SKM-1 (cell line): Measurements from ENCODE around the gene CCNY.

Experiments
- DNase-seq: peaks from one replicate; lab custom pipeline; 2025; ENCODE audit not compliant: unreplicated experiment; lab: John Stamatoyannopoulos, UW

The CCNY gene

DNA sequence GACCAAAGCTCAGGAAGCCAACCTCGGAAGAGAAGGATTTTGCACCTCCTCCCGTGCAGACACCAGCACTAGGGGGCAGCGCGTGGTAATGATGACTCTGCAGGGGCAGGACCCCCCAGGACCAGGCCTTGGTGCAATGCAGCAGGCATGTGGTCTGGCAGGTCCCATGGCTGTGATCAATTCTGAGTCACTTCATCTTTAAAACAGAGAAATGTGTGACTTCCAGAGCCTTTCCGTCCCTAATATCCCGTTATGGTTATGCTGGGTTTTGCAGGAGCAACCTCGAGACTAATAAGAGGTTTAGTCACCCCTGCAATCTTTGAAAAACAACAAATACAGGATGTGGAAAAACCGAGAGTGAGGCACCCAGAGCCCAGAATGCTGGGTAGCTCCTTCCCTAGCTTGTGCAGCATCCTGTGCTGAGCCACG lies 238.6 kb downstream of the CCNY start:
- DNase-seq: no peak

DNA sequence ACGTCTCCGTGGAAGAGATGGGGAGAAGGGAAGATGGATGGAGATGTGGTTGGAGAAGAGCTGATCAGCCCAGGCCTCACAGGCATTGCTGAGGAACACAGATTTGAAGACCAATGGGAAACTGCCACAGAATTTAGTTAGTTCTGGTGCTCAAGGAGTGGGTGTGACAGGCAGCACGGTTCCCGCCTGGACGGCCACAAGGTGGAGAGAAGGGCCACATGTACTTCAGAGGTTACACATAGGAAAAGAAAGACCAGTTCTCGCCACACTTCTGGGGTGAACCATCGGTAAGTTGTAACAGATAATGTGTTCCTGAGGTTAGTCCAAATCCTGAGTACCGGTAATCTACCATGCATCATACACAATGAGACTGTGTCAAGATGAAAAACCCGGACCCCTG lies 239.3 kb downstream of the CCNY start:
- DNase-seq: no peak

DNA sequence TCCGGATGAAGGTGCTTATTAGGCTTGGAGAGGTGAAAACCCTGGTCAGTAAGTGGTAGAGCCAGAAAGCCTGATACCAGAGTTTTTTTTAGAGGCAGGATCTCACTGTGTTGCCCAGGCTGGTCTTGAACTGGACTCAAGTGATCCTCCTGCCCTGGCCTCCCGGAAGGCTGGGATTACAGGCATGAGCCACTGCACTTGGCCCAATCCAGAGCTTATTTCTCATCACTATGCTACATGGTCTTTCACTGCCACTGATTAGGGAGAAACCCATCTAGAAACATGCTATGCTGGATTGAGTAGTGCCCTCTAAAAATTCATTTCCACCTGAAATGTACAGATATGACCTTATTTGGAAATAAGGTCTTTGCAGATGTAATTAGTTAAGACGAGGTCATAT lies 240.4 kb downstream of the CCNY start:
- no peak for DNase-seq

DNA sequence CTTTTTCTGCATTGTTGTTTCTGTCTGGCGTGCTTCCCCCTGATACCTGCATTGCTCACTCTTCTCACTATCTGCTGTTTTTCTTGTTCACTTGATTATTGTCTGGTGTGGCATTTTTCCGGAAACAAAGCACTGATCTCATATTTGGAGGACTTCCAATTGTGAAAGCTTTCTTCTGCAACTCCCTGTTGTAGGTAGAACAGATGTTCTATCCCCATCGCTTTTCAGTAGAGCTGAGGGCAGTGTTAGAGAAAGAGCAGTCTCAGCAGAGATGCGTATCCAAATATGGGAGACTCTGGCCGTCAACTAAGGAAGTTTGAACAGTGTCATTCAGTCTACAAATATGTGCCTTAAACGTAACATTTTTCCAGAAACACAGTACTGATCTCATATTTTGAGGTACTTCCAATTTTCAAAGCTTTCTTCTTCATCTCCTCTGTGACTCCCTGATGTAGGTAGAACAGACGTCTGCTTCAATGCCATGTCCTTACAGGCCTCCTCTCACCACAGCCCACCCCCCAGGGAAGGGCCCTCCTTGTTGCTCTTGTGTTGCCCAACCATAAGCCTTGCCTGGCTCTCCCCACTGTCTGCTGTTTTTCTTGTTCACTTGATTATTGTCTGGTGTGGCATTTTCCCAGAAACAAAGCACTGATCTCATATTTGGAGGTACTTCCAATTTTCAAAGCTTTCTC lies 241.8 kb downstream of the CCNY start:
- DNase-seq: no peak

DNA sequence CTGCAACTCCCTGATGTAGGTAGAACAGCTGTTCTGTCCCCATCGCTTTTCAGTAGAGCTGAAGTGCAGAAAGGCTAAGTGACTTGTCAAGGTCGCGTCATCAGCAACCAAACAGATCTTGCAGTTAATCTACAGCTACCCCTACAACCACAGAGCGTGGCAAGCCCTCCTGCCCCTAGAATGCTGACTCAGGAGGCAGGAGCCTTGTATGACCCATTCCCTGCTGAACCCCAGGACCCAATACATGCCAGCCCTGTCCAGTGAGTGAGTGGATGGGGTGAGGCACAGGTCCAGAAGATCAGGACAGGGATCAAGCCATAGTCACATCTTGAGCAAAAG lies 242.3 kb downstream of the CCNY start:
- DNase-seq: no peak

DNA sequence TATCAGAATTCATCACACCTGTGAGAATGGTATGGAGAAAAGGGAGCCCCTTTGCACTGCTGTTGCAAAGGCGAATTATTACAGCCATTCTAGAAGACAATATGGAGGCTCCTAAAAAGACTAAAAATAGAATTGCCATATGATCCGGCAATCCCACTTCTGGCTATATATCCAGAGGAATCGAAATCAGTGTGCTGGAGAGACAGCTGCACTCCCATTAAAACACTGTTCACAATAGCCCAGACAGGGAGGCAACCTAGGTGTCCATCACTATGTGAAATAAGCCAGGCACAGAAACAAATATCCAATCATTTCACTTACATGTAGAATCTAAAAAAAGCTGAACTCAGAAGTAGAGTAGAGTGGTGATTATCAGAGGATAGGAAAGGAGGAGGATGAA lies 242.8 kb downstream of the CCNY start:
- no peak for DNase-seq

DNA sequence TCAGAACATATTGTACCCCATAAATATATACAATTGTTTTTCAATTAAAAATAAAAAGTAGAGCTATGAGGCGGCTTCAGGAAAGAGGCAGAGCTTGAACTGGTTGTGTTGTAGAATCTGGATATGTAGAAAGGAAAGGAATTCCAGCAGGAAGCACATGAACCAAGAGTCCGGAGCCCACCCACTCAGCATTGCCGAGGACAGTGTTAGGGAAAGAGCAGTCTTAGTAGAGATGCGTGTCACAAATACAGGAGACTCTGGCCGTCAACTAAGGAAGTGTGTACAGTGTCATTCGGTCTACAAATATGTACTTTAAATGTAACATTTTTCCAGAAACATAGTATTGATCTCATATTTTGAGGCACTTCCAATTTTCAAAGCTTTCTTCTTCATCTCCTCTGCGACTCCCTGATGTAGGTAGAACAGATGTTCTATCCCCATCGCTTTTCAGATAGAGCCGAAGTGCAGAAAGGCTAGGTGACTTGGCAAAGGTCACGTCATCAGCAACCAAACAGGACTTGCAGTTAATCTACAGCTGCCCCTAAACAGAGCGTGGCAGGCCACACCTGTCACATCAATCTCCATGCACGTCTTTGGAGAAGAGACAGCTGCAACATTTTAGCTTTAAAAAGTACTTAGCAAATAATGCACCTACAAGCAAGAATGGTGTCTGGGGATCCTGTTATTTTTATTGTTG lies 243.6 kb downstream of the CCNY start:
- no peak for DNase-seq

DNA sequence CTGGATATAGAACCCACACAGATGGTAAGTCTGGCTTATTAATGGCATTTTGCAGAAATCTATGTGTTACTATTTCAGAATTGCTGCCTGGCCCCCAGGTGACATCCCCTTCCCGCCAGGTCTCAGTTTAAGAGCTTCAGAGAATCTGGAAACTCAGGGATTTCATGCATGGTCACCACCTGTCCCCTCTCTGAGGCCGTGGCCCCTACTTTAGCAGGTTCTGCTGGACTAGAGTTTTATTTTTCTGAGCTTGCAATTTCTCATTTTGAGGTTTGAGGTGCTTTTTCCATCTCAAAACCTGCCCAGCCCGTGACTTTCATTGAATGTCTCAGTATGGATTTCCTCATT lies 244.1 kb downstream of the CCNY start:
- DNase-seq: no peak

DNA sequence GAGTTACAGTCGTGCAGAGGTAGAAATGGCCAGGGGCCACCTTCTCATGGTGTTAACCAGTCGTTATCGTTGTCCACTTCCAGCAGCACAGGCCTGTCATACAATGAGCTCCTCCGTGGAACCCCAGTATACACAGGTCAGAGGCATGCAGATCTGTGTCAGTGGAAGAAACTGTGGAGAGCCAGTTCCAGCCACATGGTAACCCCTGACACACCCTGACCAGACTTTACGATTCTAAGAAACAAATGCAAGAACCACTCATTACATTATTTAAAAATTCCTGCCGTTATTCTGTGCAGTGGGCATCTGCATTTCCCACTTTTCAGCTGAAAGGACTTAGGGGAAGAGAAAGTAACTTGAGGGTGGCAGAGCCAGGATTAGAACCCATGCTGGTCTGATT lies 245.3 kb downstream of the CCNY start:
- no peak for DNase-seq

DNA sequence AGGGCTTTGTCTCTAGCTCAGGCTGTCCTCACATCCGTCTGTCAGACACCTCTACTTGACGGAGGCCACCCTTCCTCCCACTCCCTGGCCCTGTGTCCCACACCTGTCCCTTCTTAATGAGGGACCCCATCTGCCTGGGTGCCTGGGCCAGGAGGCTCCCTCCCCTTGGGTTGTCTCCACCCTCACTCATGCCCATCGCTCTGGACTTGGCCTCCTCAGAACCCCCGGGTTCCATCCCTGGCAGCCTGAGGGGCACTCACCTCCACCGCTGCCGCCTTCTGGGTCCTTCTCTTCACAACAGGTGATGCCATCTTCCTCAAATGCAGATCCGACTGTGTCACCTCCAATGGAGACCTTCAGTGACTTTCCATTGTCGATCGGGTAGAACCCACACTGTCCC lies 248.6 kb downstream of the CCNY start:
- no peak for DNase-seq

DNA sequence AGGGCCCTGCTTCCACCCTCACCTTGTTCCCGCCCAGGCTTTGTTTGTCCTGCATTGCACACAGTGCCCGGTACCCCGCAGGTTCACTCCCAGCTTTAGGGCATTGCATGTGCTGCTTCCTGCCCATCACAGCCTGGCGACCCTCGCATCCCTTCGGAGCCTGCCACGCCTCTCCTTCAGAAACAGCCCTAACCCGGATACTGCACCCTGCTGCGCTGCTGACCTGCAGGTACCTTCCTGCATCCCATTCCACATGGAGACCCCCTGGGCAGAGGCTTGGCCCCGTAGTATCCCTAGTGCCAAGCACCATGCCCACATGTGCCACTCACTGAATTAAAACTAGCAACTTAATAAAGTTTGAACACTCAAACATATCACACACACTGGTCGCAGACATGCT lies 249.0 kb downstream of the CCNY start:
- DNase-seq: no peak

DNA sequence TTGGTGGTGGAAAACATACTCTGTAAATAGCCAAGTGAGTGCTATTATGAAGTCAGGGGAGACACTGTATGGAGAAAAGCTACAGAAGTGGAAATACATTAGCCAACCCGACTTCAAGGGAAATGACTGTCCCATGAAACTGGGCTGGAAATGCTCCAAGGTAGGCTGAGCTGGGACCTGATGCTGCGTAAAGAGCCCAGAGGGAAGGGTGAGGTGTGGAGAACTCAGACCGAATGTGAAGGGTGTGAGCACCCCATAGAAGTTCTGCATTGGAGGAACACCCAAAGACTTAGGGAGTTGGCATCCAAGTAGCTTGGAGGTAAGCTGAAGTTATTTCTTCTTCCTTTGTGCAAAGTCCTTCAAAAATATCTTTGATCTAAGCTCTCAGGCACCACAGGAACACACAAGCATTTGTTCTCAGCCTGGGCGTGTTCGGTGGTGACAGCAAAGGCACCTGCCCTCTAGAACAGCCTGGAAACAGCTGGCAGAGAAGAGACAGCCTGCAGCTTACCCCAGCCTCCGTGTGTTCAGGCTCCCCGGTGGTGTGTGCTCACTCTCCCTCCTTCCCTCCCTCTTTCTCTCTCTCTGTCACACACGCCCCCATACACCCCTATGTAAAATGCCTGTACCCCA lies 249.7 kb downstream of the CCNY start:
- DNase-seq: no peak

DNA sequence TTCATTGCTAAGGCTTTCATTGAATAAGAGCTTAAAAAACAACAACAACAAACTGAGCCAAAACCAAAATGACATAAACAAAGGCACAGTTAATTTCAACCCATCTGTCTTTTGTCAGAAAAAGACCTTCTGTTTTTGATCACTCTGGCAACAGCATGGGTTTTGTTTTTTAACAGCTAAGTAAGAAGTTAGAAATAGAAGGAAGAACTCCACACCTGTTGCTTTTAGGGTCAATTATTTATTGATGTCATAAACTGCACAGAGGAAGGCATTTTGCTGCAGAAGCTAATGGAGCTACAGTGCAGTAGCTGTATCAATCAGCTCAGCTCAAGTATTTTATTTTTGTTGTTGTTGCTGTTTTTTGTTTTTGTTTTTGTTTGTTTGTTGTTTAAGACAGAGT lies 252.5 kb downstream of the CCNY start:
- no peak for DNase-seq

DNA sequence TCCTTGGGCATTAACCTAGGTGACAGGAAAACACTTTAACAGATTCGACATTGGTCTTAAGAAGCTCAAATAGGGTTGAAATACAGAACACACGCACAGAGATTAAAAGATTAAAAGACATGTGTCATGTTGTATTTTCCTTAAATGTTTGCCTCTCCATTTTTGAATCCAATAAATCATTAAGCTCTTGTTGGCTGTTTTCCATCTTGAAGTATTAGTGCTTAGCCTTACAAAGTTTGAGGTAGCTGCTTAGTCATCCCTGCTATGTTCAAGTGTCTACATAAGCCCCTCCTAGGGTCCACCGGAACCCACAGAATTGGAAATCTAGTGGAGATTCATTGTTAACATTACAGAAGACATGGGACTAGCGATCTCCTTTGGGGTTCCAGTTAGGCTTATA lies 256.1 kb downstream of the CCNY start:
- DNase-seq: no peak

DNA sequence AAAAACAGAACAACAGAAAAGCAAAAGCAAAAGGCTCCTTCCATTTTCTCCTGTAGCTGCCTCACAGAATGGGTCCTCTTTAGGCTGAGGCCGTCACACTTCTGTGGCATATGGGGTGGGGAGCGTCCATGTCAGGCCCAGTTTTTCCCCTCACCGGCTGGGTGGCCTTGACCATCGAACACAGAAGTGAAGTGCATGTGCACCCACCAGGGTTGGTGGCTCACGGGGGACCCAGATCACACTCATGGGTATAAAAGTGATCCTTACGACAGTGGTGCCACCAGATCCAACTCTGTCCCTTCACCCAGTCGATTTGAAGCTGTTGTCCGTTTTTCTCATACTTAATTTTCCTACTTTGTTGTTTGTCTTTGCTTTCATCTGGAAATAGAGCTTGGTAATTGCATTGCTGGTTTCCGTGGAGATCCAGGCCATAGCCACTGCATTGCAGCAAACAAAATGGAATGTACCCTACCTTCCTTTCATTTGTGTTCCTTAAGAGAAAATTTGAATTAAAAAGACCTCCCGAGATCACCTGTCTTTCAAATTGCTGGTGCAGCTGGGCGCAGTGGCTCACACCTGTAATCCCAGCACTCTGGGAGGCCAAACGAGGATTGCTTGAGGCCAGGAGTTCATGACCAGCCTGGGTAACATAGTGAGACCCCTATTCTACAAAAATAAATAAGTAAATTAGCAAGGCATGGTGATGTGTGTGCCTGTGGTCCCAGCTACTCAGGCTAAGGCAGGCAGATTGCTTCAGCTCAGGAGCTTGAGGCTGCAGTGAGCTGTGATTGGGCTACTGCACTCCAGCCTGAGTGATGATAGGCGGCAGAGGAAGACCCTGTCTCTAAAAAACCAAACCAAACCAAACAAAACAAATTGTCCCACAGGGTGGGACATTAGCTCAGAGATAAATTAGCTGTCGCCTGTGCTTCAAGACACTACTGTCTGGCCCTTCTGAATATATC lies 258.1 kb downstream of the CCNY start:
- DNase-seq: no peak

DNA sequence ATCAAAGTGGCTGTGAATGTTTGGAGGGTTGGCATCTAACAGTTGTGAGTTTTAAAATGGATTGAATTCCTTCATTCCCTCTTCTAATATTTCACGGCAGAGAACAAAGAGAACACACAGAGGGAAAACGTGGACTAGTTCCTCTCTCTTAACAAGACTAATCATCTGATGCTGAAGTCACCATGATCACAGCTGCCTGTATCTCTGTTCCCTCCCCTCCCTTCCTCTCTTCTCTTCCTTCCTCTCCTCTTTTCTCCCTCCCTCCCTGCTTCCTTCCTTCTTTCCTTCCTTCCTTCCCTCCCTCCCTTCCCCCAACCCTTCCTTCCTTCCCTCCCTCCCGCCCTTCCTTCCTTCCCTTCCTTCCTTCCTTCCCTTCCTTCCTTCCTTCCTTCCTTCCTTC lies 258.8 kb downstream of the CCNY start:
- DNase-seq: no peak

DNA sequence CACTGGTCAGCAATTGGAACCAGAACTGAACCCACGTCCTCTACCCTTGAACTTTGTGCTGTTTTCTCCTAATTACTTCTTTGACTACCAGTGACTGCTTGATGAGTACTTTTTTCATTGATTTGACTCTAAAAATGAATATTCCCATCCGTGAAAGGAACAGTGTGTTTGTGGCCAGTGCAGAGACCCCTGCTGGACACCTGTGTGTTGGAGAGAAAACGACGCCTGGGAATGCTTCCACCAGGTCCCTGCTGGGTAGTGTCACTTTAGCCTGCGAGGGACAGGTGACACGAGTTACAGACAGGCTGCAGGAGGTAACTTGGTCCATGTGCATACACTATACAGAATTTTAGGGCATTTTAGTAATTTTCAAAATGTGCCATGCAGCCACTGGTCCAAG lies 262.1 kb downstream of the CCNY start:
- DNase-seq: no peak

DNA sequence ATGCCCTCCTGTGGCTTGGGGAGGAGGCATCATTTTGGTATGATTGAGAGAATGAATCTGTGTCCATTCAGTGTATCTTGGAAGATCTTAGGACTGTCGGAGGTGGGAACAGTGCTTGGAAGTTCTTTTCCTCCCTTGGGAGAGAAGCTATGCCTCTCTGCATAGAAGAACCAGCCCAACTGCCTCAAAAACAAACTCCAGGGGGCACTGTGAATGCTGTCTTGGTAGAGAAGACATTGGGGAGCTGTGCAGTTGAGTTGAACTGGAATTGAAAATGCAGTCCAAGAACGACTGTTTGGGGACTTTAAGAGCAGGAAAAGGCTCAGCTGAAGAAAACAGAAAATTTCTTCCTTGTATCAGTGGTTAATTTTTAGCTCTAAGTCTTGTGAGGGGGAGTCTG lies 263.9 kb downstream of the CCNY start:
- DNase-seq: no peak

DNA sequence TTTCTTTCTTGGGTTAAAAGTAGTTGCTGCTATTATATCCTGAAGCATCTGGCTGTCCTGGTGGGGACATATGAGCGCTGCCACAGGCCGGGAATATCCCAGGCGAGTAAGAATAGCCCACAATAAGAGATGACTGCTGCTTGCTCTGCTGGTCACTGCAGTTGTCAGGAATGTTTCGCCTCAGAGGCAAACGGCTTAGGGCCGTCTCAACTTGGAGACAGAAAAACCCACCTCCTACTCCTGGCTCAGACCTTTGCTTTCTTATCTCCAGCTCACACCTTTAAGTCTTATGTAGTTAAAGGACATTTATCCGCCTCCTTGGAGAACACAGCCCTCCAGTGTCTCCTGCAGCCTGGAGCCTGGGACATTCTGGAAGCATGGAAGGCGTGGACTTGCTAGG lies 268.9 kb downstream of the CCNY start, which contains the start of gene GJD4:
TSS of gene GJD4 (plus strand) at position 151 of the 400 bp plus-strand sequence. CDS start at position 378, 227 bp downstream.
- no peak for DNase-seq

DNA sequence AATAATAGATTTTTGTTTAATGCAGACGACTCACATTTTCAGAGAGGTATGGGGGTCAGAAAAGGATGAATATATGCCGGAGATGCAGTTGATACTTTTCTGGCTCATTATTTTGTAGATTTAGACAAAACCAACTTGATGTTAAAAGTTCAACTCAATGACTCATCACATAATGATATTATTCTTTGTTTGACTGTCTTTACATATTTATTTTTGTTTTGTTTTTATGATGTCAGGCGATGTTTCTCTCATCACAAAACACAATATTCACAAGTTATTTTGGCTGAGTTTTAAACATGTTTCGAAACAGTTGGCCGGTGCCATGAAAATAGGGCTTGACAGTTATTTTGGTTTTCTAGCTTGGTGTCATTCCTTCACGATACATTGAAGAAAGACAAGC lies 270.1 kb downstream of the CCNY start:
- DNase-seq: no peak
